Mononuclear cell (primary cell): ENCODE data around the gene SHISAL1. TPM values are rescaled to one million over a fixed set of nuclear protein-coding genes. Genes with fewer than 3 reads are reported as not detected.

Experiments
- H3K27me3 ChIP-seq: 2 replicates; pipeline ENCODE4 v1.6.0; 2011; ENCODE audit warnings: low read length, control low read depth; ENCODE audit not compliant: insufficient read depth
- H3K4me1 ChIP-seq: 2 replicates; pipeline ENCODE4 v1.5.1; 2011; ENCODE audit warnings: mild to moderate bottlenecking, low read length, control low read depth; ENCODE audit not compliant: insufficient read depth
- H3K4me3 ChIP-seq: 2 replicates; pipeline ENCODE4 v1.5.1; 2011; ENCODE audit warnings: mild to moderate bottlenecking, low read length, moderate library complexity
- H3K9me3 ChIP-seq: 2 replicates; pipeline ENCODE4 v1.5.1; 2011; ENCODE audit warnings: low read depth, mild to moderate bottlenecking, control low read depth, low read length
- total RNA-seq: library from RNA; depleted of rRNA; stranded (reverse); fragments of >200 nt; gene quantifications from one replicate; pipeline ENCODE4 v1.2.3, GENCODE V29; 2012

Gene SHISAL1
- total RNA-seq, 1 donor: not detected

- Histone ChIP-seq H3K9me3 (no peaks in the 10 kb centered on the region), H3K27me3 (no peaks in the 10 kb centered on the region), H3K4me3 (no peak overlapping the region), H3K4me1 (no peaks in the 10 kb centered on the region)
Measured at GRCh38 chr22:44349594-44349993, 36.8 kb upstream of the SHISAL1 start.

DNA sequence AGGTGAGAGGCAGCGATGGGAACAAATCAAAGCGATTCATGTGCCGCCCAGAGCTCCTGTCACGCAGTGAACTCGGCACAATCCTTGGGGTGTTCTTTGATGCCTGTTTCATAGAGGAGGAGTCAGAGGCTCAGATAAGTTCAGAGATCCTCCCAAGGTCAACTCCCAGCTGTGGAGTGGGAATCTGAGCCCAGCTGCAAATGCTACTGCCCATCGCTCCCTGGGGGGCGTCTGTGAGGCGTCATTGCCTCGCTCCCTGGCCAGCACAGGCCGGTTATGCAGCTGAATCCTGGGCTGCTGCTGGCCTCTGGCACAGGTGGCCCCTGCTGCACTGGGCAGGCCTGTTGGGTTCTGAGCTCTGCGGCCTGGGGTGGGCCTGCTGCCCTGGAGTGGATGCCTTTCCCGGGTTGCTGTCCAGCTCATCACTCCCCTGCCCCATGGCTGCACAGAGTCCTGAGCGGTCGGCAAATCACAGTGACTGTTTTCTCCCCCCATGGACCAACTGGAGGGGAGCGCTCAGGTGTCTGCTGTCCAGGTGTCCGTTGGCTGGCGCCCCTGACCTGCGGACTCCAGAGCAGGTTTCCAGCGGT, 36.3 kb upstream of the SHISAL1 start:
- Histone ChIP-seq H3K4me1 (no peaks in the 10 kb centered on the region), H3K27me3 (no peaks in the 10 kb centered on the region), H3K9me3 (no peaks in the 10 kb centered on the region), H3K4me3 (no peak overlapping the region)

- Histone ChIP-seq H3K27me3 (no peaks in the 10 kb centered on the region), H3K4me1 (no peaks in the 10 kb centered on the region), H3K9me3 (no peaks in the 10 kb centered on the region), H3K4me3 (no peak overlapping the region)
Measured at GRCh38 chr22:44347549-44347948, 34.8 kb upstream of the SHISAL1 start.

DNA sequence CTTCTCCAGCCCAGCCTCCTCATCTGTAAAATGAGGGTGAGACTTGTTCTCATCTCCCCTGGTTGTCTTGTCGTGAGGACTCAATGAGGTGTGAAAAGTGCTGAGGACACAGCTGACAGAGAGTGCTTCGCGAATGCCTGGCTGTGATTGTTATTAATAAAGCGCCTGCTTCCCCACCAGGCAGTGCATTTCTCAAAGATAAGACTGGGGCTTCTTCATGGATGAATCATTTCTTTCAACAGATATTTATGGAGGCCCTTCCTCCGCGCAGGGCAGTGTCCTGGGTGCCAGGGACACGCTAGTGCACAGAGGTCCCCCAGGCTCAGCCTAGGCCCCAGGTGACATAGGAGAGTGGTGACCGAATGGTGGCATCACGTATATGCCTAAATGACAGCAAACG, 34.3 kb upstream of the SHISAL1 start:
- no peaks in the 10 kb centered on the region for H3K4me1 ChIP-seq
- H3K4me3 ChIP-seq: no peak overlapping the region
- H3K27me3 ChIP-seq: no peaks in the 10 kb centered on the region
- H3K9me3 ChIP-seq: no peaks in the 10 kb centered on the region

DNA sequence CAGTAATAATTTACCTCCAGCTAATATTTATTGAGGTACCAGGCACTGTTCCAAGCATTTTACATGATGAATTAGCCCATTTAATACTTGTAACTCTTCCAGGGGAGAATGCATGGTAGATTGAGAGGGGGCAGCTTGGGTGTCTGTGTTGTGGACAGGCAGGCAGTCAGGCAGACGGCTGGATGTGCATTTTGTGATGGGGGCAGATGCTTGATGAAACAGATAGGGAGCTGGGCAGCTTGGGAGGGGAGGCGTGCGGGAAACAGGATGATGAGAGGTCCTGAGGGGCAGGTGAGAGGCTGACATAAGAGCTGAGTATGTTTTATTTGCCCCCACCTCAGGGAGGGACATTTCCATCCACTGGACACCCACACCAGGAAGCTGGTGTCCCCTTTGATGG, 33.1 kb upstream of the SHISAL1 start:
- no peaks in the 10 kb centered on the region for H3K4me1 ChIP-seq
- H3K9me3 ChIP-seq: no peaks in the 10 kb centered on the region
- H3K27me3 ChIP-seq: no peaks in the 10 kb centered on the region
- H3K4me3 ChIP-seq: no peak overlapping the region

DNA sequence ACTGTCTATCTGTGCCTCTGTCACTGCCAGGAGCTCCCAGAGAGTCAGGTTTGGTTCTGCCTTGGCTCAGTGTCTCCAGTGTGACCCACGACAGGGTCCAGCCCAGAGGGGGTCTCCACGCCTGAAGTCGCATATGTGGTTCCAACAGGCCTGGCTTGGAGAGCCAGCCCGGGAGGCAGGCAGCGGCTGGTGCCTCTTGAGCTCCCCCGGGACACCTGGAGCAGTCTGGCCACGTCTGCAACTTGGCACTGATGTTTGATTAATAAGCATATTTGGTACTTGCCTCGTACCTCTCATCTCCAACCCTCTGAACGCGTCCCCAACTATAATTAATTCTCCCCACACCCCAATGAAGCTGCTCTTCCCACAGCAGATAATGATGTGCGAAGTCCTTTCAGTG, 31.7 kb upstream of the SHISAL1 start:
- H3K9me3 ChIP-seq: no peaks in the 10 kb centered on the region
- no peaks in the 10 kb centered on the region for H3K4me1 ChIP-seq
- no peaks in the 10 kb centered on the region for H3K27me3 ChIP-seq
- no peak overlapping the region for H3K4me3 ChIP-seq

DNA sequence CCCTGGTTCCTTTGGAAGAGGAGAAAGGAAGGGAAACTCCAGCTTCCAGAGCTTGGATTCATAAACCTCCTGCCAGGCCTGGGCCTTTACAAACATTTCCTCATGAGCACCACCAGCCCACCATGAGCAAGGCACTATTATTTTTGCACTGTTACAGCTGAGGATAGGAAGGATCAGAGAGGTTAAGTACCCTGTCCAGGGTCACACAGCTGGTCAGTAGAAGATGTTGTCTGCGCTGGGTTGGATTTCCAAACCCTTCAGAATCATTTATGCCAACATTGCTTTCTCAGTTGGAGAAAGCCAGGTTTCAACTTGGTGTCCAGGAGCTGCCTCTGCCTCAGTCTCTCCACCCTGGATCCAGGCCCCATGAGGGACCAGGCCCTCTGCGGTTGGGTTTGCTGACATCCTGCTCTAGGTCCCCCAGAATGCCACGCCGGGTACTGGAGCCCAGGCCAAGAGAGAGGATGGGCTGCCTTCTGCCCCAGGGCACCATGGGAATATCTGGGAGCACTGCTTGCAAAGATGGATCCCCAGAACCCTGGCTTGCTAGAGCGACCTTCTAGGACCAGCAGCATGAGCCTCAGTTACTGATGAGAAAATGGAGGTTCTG, 29.7 kb upstream of the SHISAL1 start:
- Histone ChIP-seq H3K27me3 (no peaks in the 10 kb centered on the region), H3K9me3 (no peaks in the 10 kb centered on the region), H3K4me3 (no peak overlapping the region), H3K4me1 (no peaks in the 10 kb centered on the region)

DNA sequence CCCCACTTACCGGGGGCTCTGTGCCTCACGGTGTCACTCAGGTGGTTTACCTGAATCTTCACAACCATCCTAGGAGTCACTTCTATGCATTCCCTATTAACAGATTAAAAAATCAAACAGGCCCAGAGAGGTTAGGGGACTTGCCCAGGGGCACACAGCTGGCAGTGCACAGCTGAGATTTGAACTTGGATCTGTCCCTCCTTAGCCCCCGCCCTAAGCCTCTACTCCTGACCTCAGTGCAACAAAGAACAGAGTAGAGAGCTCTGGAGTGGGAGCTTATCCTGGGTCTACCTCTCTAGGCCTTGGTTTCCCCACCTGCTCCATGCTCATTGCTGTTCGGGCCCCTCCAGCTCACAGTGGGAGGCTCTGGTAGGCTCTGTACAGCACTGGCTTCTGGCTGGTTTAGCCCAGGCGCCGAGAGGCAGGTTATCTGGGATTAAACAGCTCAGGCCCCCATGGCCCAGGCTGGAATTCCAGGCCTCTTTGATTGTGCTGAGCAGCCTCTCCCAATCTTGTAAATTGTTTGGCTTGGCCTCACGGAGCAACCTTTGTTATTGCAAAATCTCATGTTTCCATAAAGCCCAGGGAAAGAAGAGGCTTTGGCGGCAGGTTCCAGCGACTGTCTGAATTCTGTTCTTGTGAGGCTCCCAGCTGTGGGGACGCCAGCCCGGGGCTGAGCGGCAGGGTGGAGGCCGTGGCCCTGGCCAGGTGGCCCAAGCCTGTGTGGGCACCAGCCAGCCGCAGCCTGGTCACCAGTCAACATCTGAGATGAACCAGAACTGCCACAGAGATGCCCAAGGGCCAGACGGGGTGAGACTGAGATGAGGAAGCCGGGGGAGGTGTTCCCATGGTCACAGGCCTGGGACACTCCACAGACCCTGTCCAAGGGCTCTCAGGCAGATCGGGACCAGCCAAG, 28.9 kb upstream of the SHISAL1 start:
- H3K9me3 ChIP-seq: no peaks in the 10 kb centered on the region
- H3K4me3 ChIP-seq: no peak overlapping the region
- H3K4me1 ChIP-seq: no peaks in the 10 kb centered on the region
- no peaks in the 10 kb centered on the region for H3K27me3 ChIP-seq

- H3K9me3 ChIP-seq: no peaks in the 10 kb centered on the region
- H3K27me3 ChIP-seq: no peaks in the 10 kb centered on the region
- no peak overlapping the region for H3K4me3 ChIP-seq
- H3K4me1 ChIP-seq: no peaks in the 10 kb centered on the region
Measured at GRCh38 chr22:44340271-44341239, 27.8 kb upstream of the SHISAL1 start.

DNA sequence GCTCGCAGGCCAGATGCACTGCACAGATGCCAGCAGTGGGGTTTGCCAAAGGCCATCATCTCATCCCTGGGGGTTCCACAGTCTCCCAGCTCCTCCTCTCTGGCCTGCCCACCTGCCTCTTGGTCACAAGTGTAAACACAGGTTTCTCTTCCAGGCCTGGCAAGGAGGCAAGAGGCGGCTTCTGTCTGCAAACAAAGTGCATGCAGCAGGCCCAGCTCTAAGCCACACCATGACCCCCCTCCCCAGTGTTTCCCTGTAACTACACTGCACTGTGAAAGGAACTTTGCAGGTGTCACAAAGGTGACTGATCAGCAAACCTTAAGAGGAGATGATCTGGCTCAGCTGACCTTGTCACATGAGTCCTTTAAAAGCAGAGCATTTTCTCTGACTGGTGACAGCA, 26.2 kb upstream of the SHISAL1 start:
- H3K27me3 ChIP-seq: peaks cover 4% of the 10 kb centered on the region
- H3K4me3 ChIP-seq: no peak overlapping the region
- H3K4me1 ChIP-seq: no peaks in the 10 kb centered on the region
- no peaks in the 10 kb centered on the region for H3K9me3 ChIP-seq

- H3K9me3 ChIP-seq: no peaks in the 10 kb centered on the region
- no peak overlapping the region for H3K4me3 ChIP-seq
- H3K27me3 ChIP-seq: peaks cover 7% of the 10 kb centered on the region
Measured at GRCh38 chr22:44338177-44338810, 25.5 kb upstream of the SHISAL1 start.

DNA sequence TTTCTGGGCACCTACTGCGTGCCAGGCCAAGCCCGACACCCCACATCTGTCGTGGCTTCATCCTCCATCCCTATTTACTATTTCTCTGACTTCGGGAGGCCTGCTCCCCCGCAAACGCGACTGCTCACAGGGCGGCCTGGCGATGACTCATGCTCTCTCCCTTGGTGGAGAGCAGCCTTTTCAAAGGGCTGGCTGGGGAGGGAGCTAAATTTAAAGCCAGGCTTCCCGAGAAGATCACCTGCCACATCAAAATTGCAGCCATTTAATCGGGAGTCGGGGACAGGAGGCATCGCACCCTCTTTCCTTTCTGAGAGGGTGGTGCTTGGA, 24.9 kb upstream of the SHISAL1 start:
- no peaks in the 10 kb centered on the region for H3K9me3 ChIP-seq
- H3K4me1 ChIP-seq: no peaks in the 10 kb centered on the region
- H3K4me3 ChIP-seq: no peak overlapping the region
- peaks cover 13% of the 10 kb centered on the region for H3K27me3 ChIP-seq

More at GRCh38 chr22:44338177-44338810, 25.5 kb upstream of the SHISAL1 start:
- H3K4me1 ChIP-seq: no peaks in the 10 kb centered on the region

DNA sequence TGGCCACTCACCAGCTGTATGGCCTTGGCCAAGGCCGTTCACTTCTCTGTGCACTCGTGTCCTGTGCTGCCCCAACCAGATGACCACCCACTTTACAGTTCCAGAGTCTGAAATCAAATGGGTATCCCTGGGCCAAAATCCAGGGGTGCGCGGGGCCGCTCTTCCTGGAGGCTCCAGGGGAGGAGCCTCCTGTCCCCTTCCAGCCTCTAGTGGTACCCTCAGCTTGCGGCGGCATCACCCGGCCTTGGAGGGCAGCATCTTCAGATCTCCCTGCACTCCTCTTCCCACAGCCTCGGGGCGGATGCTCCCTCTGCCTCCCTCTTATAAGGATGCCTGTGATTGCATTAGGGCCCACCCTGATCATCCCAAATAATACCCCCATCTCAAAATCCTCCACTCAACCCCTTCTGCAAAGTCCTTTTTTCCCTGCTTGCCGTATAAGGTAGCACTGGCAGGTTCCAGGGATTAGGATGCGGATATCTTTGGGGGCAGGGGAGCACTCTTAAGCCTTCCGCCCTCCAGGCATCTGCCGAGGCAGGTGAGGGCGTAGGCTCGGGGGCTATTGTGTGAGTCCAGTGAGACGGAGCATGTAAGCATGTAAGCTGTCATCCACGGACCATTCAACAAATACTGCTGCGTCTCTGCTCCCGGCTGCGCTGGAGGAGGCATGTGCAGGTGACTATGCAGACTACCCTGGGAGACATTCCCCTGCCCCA, 24.4 kb upstream of the SHISAL1 start:
- H3K4me3 ChIP-seq: no peak overlapping the region
- peaks cover 18% of the 10 kb centered on the region for H3K27me3 ChIP-seq
- no peaks in the 10 kb centered on the region for H3K9me3 ChIP-seq
- H3K4me1 ChIP-seq: no peaks in the 10 kb centered on the region
